Activated CD4-positive, CD25-positive, alpha-beta regulatory T cell treated with anti-CD3 and anti-CD28 coated beads, Interleukin-2, amount 50 U/mL, for 24 hours (primary cell): ENCODE results near the gene UMPS.
A peak's percentile ranks its signal among the peaks of the same experiment; 100 is the strongest.
"Not testable (repeated sequence)": the region's sequence is repeated elsewhere in the genome, so short reads cannot be mapped to it uniquely, and the experiment has no call there.

Experiments used
- ATAC-seq, 2 donors: fragments of 150-1000 bp; cut with Tn5 transposase; one replicate each; pipeline ENCODE4 v1.10.0; 2021; ENCODE audit warnings: mild to moderate bottlenecking in 1 of 2, moderate library complexity in 1 of 2

Gene UMPS

GRCh38 chr3:124730129-124730940, at the start of gene UMPS:
TSS of gene UMPS (plus strand) at chr3:124730452. CDS start at chr3:124730472, 20 bp downstream.
- peak; percentile 98 to 100 for ATAC-seq

DNA sequence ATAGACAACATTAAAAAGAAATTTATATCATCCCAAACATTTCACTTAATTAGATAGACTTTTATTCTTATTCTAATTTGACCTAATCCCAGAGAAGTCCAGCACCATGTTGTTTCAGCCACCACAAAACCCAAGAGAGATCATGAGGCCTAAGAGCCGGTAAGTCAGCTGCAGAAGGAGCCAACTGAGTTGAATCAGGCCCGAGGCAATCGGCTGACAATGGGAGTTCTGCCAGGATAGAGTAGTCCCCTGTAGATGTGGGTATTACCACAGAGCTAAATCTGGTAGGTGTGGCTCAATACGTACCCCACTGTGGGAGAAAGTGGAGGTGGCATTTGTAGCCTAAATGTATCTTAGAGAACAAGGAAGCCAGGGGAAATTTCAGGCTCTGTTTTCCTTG, 49.7 kb upstream of the UMPS start:
- no peak for ATAC-seq

GRCh38 chr3:124682263-124682662, 48.0 kb upstream of the UMPS start:
- ATAC-seq = no peak

- ATAC-seq = no peak
These were observed 45.8 kb upstream of the UMPS start for GRCh38 chr3:124684459-124684858.

DNA sequence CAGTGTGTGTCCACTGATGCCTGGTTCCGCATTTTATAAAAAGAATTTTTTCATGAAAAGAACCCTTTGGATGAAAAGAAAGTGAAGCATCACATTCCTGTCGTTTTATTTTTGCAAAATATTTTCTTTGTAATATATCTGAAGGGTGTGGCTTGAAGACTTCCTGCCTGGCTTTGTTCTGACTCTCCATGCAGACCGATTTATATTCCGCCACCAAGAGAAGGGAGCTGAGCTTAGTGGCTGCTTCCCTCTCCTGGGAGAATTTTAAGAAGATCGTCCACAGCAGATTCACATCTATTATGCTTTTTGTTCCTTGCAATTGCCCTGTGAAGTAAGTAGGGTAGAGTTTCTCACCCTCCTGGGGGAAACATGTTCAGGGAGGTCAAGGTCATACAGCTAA, 45.2 kb upstream of the UMPS start:
- ATAC-seq = no peak

DNA sequence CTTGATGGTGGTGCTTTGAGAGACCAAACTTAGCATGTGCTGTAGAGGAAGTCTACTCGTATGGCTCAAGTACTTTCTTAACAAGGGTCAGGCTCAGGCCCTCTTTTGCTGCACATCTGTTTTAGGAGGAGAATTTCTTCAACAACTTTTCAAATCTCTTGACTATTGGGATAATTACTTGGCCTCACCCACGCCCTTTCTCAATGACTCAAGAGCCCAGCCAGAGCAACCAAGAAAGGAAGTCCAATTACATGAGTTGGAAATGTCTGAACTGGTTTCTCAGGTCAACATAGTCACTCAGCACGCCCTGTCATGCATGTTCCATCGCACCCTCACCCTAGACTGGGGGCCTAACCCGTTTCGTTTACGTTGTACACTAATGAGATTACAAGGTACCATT, 44.8 kb upstream of the UMPS start:
- ATAC-seq = no peak

DNA sequence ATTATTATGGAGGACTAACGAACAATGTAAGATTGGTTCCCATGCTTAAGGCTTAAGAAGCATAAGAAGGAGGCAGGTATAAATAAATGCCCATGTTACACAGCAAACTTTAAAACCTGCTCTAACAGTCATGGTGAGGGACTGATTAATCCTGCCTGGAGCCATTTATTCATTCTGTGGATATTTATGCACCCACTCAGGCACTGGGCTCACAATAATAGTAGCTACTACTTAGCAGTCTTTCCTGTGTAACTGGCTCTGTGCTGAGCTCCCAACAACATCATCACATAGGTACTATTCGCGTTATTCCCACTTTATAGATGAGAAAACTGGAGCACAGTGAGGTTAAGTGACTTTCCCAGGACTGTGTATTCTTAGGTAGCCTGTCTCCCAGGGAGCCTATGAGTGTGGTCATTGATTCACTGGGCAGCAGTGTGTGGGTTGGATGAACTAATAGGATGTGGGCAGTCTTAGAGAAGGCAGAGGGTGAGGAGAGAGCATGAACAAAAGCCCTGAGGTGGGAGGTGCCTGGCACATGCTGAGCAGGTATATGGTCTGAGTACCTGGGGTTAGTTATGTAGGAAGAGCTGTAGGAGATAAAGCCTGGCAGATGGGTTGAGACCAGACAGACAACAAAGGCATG, 44.1 kb upstream of the UMPS start:
- ATAC-seq = no peak

GRCh38 chr3:124688581-124689454, 41.4 kb upstream of the UMPS start:
- peak; percentile 82 to 86 for ATAC-seq

DNA sequence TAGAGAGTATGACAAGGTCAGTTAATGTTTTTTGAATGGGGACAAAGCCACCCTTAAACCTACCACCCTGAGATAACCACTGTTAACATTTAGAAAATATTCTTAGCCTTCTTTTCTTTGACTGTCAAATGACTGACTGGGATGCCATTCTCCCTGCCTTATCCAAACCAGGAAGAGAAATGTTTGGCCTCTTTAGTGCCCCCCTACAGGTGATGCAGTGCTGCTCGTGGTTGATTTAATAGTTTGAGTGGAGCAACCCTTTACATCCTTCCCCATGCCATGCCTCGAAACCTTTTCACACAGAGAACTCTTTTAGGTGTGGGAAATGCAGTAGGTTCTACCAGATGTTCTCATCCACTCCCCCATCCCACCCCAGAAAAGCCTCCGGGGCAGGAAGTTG, 38.7 kb upstream of the UMPS start:
- ATAC-seq = no peak

- ATAC-seq = no peak
These were observed 35.8 kb upstream of the UMPS start for GRCh38 chr3:124694486-124694885.

- ATAC-seq = no peak
These were observed 34.9 kb upstream of the UMPS start for GRCh38 chr3:124695369-124695768.

DNA sequence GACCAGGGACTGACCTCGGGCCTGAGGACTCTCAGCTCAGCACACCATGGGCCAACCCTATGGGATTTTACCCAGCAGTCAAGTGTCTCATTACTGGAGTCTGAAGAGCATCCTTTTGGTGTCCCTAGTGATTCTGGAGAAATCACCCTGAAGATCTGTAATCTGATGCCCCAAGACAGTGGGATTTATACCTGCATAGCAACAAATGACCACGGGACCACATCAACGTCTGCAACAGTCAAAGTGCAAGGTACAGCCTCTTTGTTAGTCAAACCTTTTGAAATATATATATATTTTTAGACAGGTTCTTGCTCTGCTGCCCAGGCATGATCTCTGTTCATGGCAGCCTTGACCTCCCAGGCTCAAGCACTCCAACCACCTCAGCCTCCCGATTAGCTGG, 34.2 kb upstream of the UMPS start:
- ATAC-seq = no peak

- ATAC-seq = no peak
These were observed 33.0 kb upstream of the UMPS start for GRCh38 chr3:124697302-124697701.

DNA sequence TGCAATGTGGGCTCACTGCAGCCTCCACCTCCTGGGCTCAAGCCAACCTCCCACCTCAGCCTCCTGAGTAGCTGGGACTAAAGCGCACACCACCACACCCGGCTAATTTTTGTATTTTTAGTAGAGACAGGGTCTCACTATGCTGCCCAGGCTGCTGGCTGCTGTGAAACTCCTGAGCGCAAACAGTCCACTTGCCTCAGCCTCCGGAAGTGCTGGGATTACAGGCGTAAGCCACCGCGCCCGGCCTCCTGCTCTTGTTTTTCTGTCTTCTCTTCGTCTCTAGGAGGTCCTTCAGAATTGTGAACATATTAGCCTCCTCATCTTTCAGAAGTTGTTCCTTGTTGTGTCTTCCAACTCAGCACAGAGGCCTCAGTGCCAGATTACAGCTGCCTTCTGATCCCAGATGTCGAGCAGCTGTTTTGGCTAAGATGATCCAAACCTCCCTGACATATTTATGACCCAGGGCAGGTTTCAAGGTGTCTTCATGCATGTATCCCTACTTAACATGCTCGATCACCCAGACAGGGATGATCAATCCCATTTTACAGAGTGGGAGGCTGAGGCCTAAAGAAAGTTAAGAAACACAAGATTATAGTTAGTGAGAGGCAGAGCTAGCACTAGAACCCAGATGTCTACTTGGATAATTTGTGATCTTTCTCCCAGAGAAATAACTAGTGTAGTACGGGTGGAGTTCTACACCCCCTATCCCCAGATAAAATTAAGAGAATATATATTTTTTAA, 32.1 kb upstream of the UMPS start:
- ATAC-seq = no peak

DNA sequence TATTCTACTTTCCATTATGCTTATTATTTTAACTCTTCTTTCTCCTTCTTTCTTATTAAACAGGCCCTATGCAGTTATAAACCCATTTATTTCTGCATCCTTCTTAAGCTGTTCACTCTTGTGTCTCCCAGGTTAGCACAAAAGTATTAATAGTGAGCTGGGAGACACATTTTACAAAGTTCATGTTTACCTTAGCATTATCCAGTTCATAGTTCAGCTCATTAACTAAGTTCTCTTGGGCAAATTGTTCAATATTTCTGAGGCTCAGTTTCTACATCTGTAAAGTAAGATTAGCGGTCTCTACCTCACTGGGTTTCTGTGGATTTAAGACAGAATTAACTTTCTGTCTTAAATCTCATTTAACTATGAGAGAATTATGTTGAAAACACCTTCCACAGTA, 31.2 kb upstream of the UMPS start:
- ATAC-seq = no peak

GRCh38 chr3:124699686-124700396, 30.4 kb upstream of the UMPS start:
- ATAC-seq = no peak

- ATAC-seq = no peak
These were observed 29.2 kb upstream of the UMPS start for GRCh38 chr3:124700880-124701684.

GRCh38 chr3:124701687-124702086, 28.6 kb upstream of the UMPS start:
- no peak for ATAC-seq

GRCh38 chr3:124702950-124703349, 27.3 kb upstream of the UMPS start:
- ATAC-seq = no peak

DNA sequence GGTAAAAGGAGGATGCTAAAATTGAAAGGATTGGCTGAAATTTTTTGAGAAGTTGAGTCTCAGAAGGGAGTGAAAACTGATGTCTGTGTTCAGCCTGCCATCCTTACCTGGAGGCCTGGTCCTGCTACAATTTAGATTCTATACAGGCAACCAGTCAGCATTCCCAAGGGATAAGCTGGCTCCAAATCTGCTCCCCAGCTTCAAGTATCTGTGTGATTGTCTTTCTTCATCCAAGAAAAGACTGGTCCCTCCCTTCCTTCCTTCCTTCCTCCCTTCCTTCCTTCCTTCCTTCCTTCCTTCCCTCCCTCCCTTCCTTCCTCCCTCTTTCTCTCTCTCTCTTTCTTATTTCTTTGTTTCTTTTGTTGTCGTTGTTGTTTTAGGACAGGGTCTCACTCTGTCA, 24.7 kb upstream of the UMPS start:
- ATAC-seq = no peak

DNA sequence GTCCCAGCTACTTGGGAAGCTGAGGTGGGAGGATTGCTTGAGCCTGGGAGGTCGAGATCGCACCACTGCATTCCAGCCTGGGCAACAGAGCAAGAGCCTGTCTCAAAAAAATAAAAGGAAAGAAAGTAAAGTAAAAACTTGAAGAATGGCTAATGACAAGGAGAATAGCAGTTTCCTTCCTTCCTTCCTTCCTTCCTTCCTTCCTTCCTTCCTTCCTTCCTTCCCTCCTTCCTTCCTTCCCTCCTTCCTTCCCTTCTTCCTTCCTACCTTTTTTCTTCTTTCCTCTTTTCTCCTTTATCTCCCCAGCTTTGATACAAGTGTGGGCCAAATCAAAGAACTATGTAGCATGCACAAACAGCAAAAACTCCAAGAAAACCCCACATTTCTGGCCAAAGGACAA, 23.0 kb upstream of the UMPS start:
- not testable (repeated sequence) for ATAC-seq
